Measurements from ENCODE around the gene SETD2. TPM values are rescaled to one million over a fixed set of nuclear protein-coding genes. Genes with fewer than 3 reads are reported as not detected.
"Not testable (repeated sequence)": the region's sequence is repeated elsewhere in the genome, so short reads cannot be mapped to it uniquely, and the experiment has no call there.

The SETD2 gene
- polyA plus RNA-seq, 1 donor: 37.1 TPM

DNA sequence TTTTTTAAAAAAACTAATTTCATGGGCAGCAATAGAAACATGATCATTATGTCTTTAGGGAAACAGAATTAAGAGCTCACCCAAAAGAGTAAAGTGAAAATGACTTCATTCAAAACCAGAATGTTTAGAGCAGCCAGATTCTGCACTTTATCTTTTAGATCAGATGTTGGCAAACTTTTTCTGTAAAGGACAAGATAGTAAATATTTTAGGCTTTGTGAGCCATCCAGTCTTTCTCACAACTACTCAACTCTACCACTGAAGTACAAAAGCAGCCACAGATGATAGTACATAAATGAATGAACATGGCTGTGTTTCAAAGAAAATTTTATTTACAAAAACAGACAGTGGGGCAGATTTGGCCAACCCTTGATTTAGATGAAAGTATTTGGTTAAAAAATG lies 84.5 kb downstream of the SETD2 start:
- H3K27me3 ChIP-seq (ENCODE audit: control insufficient read depth, insufficient read depth, low read length): no peaks in the 10 kb centered on the region
- peaks cover 37% of the 10 kb centered on the region for H3K36me3 ChIP-seq (ENCODE audit: control insufficient read depth, insufficient read depth, low read length)
- H3K27ac ChIP-seq (ENCODE audit: low read length): no peak overlapping the region
- H3K4me3 ChIP-seq (ENCODE audit: low read length): no peak overlapping the region
- no peak for DNase-seq
- H3K9me3 ChIP-seq (ENCODE audit: control insufficient read depth, low read depth, low read length): no peaks in the 10 kb centered on the region
- H3K4me1 ChIP-seq (ENCODE audit: control insufficient read depth, insufficient read depth, low read length): no peaks in the 10 kb centered on the region

DNA sequence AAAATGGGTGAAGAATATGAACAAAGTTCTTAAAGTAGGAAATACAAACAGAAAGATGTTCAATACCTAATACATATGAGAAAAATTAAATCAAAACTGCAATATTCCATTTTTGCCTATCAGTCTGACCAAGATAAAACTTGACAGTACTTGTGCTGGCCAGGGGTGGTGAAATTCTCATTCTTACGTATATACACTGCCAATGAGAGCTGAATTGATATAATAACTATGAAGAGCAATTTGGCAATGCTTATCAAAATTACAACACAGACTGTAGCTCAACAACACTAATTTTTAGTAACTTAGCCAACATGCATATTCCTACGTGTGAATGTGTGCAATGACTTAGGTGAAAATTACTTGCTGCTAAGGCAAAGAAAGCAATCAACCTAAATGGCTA lies 90.2 kb downstream of the SETD2 start:
- no peaks in the 10 kb centered on the region for H3K27me3 ChIP-seq (ENCODE audit: control insufficient read depth, insufficient read depth, low read length)
- DNase-seq: no peak
- no peaks in the 10 kb centered on the region for H3K9me3 ChIP-seq (ENCODE audit: control insufficient read depth, low read depth, low read length)
- WGBS (ENCODE audit: insufficient coverage, low lambda C conversion rate): no CpG with 5 or more reads among the region's 2 CpGs
- H3K4me1 ChIP-seq (ENCODE audit: control insufficient read depth, insufficient read depth, low read length): no peaks in the 10 kb centered on the region
- H3K4me3 ChIP-seq (ENCODE audit: low read length): no peak overlapping the region
- H3K36me3 ChIP-seq (ENCODE audit: control insufficient read depth, insufficient read depth, low read length): peaks cover 31% of the 10 kb centered on the region
- H3K27ac ChIP-seq (ENCODE audit: low read length): no peak overlapping the region

DNA sequence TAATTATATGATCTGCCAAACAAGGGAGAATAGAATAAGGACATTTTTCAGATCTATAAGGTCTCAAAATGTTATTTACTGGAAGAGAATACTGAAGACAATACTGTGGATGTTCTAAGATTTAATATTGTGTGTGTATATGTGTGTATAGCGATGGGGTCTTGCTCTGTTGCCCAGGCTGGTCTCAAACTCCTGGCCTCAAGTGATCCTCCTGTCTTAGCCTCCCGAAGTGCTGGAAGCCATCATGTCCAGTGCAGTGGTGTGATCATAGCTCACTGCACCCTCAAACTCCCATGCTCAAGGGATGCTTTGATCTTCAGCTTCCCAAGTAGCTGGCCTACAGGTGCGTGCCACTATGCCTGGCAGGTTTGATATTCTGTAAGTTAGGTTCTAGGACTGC lies 93.1 kb downstream of the SETD2 start:
- H3K9me3 ChIP-seq (ENCODE audit: control insufficient read depth, low read depth, low read length): no peaks in the 10 kb centered on the region
- H3K4me3 ChIP-seq (ENCODE audit: low read length): no peak overlapping the region
- H3K27ac ChIP-seq (ENCODE audit: low read length): no peak overlapping the region
- H3K27me3 ChIP-seq (ENCODE audit: control insufficient read depth, insufficient read depth, low read length): no peaks in the 10 kb centered on the region
- WGBS (ENCODE audit: insufficient coverage, low lambda C conversion rate): no CpG with 5 or more reads among the region's 3 CpGs
- peaks cover 22% of the 10 kb centered on the region for H3K36me3 ChIP-seq (ENCODE audit: control insufficient read depth, insufficient read depth, low read length)
- DNase-seq: no peak
- H3K4me1 ChIP-seq (ENCODE audit: control insufficient read depth, insufficient read depth, low read length): no peaks in the 10 kb centered on the region

DNA sequence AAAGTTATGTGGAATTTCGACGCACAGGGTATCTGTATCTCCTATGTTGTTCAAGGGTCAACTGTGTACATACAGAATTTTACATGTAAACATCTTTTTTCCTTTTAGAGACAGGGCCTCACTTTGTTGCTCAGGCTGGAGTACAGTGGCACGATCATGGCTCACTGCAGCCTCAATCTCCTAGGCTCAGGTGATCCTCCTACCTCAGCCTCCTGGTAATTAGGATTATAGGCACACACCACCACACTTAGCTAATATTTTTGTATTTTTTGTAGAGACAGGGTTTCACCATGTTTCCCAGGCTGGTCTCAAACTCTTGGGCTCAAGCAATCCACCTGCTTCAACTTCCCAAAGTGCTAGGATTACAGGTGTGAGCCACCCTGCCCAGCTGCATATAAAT lies 97.7 kb downstream of the SETD2 start:
- H3K27ac ChIP-seq (ENCODE audit: low read length); H3K4me3 ChIP-seq (ENCODE audit: low read length); DNase-seq; H3K9me3 ChIP-seq (ENCODE audit: control insufficient read depth, low read depth, low read length); H3K27me3 ChIP-seq (ENCODE audit: control insufficient read depth, insufficient read depth, low read length); H3K4me1 ChIP-seq (ENCODE audit: control insufficient read depth, insufficient read depth, low read length): not testable (repeated sequence)
- WGBS (ENCODE audit: insufficient coverage, low lambda C conversion rate): 100% methylated on average over 1 of the region's 3 CpGs
- peaks cover 33% of the 10 kb centered on the region for H3K36me3 ChIP-seq (ENCODE audit: control insufficient read depth, insufficient read depth, low read length)

DNA sequence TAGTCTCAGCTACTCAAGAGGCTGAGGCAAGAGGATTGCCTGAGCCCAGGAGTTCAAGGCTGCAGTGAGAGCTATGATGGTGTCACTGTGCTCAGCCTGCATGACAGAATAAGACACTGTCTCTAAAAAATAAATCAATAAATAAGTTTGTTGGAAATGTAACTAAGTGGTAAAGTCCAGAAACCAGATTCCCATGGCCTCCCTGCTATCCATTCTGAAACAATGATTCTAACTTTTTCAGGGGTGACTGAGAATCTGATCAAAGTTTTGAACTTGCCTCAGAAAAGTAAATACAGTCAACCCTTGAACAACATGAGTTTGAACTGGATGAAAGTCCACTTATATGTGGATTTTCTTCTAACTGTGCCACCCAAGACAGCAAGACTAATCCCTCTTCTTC lies 98.2 kb downstream of the SETD2 start:
- H3K27me3 ChIP-seq (ENCODE audit: control insufficient read depth, insufficient read depth, low read length): no peaks in the 10 kb centered on the region
- H3K4me1 ChIP-seq (ENCODE audit: control insufficient read depth, insufficient read depth, low read length): no peaks in the 10 kb centered on the region
- no peaks in the 10 kb centered on the region for H3K9me3 ChIP-seq (ENCODE audit: control insufficient read depth, low read depth, low read length)
- H3K4me3 ChIP-seq (ENCODE audit: low read length): no peak overlapping the region
- H3K36me3 ChIP-seq (ENCODE audit: control insufficient read depth, insufficient read depth, low read length): peaks cover 29% of the 10 kb centered on the region
- H3K27ac ChIP-seq (ENCODE audit: low read length): no peak overlapping the region
- DNase-seq: peak in 1 of 2 donors; percentile 33

DNA sequence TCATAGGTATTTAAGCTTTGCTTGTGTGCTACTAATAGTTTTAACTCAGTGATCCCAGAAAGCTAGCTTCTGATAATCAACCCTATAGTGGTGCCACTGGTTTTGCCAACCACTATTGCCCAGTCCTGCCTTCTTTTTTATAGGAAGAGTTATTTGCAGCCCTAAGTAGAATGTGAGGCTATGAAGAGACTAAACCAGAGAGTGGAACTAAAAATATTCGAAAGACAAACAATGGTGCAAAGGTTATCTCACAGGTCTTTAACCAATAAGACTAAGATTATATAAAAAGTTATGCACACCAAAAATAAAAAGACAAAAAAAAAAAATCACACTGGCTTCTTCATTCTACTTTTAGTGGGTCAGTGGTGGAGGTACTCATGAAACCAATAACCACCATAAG lies 98.9 kb downstream of the SETD2 start:
- 86% methylated on average over 1 of the region's 1 CpG for WGBS (ENCODE audit: insufficient coverage, low lambda C conversion rate)
- H3K27me3 ChIP-seq (ENCODE audit: control insufficient read depth, insufficient read depth, low read length): no peaks in the 10 kb centered on the region
- no peaks in the 10 kb centered on the region for H3K4me1 ChIP-seq (ENCODE audit: control insufficient read depth, insufficient read depth, low read length)
- H3K36me3 ChIP-seq (ENCODE audit: control insufficient read depth, insufficient read depth, low read length): peaks cover 31% of the 10 kb centered on the region
- no peak for DNase-seq
- no peaks in the 10 kb centered on the region for H3K9me3 ChIP-seq (ENCODE audit: control insufficient read depth, low read depth, low read length)
- H3K27ac ChIP-seq (ENCODE audit: low read length): no peak overlapping the region
- H3K4me3 ChIP-seq (ENCODE audit: low read length): no peak overlapping the region

DNA sequence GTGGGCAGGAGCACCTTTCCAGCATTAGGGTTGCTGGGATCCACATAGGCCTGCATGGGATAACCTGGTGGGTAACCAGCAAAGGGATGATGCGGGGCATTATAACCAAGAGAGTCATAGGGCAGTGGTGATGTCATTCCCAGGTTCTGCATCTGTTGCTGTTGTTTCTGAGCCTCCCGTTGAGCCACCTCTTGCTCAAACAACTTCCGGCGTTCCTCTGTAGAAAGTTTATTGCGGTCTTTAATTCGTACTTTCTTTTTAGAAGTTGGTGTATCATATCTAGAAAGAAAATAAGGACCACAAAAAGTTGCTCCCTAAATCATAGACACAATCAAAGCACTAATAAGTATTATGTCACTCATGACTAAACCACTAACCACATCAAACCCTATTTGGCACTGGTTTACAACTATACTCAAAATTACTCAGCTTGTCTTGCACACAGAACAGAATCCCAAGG lies 106.7 kb downstream of the SETD2 start:
- no peak for DNase-seq
- Histone ChIP-seq H3K4me1 (ENCODE audit: control insufficient read depth, insufficient read depth, low read length) (no peaks in the 10 kb centered on the region), H3K4me3 (ENCODE audit: low read length) (no peak overlapping the region), H3K36me3 (ENCODE audit: control insufficient read depth, insufficient read depth, low read length) (peaks cover 33% of the 10 kb centered on the region), H3K9me3 (ENCODE audit: control insufficient read depth, low read depth, low read length) (no peaks in the 10 kb centered on the region), H3K27me3 (ENCODE audit: control insufficient read depth, insufficient read depth, low read length) (no peaks in the 10 kb centered on the region), H3K27ac (ENCODE audit: low read length) (no peak overlapping the region)
- WGBS (ENCODE audit: insufficient coverage, low lambda C conversion rate): no CpG with 5 or more reads among the region's 6 CpGs

DNA sequence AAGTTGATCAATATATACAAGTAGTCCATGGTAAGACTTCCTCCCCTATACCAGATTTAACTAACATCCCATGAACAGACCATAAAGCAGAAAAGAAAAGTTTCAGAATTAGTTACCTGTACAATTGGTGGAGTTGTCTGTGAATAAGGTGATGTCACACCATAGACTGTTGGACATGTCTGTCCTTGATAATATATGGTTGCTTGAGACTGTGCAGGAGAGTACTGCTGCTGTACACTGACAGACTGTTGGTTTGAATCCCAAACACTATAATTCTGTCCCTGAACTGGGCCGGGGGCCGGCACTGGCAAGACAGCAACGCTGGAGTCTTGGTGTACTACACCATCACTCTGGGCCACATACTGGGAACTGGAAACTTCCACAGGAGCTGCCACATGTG lies 107.2 kb downstream of the SETD2 start:
- Histone ChIP-seq H3K27ac (ENCODE audit: low read length) (no peak overlapping the region), H3K9me3 (ENCODE audit: control insufficient read depth, low read depth, low read length) (no peaks in the 10 kb centered on the region), H3K36me3 (ENCODE audit: control insufficient read depth, insufficient read depth, low read length) (peaks cover 33% of the 10 kb centered on the region), H3K4me1 (ENCODE audit: control insufficient read depth, insufficient read depth, low read length) (no peaks in the 10 kb centered on the region), H3K4me3 (ENCODE audit: low read length) (no peak overlapping the region), H3K27me3 (ENCODE audit: control insufficient read depth, insufficient read depth, low read length) (no peaks in the 10 kb centered on the region)
- WGBS (ENCODE audit: insufficient coverage, low lambda C conversion rate): no CpG with 5 or more reads among the region's 3 CpGs
- DNase-seq: no peak

DNA sequence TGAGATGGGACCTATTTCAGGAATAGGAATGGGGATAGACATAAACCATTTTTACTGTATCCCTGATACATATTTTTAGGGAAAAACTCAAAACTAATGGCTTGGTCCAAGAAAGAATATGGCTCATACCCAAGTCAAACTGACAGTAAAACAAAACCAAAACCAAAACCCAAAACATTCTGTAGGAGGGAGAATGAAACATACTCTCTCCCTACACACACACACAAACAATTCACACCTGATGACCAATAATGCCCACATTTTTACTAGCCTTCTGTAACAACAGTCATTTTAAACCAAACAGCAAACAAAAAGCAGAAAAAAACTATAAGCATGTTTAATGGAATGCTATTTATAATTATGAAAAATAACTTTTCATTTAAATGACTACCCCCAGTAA lies 109.5 kb downstream of the SETD2 start:
- H3K9me3 ChIP-seq (ENCODE audit: control insufficient read depth, low read depth, low read length): no peaks in the 10 kb centered on the region
- DNase-seq: no peak
- H3K36me3 ChIP-seq (ENCODE audit: control insufficient read depth, insufficient read depth, low read length): peaks cover 30% of the 10 kb centered on the region
- H3K27me3 ChIP-seq (ENCODE audit: control insufficient read depth, insufficient read depth, low read length): no peaks in the 10 kb centered on the region
- no peak overlapping the region for H3K4me3 ChIP-seq (ENCODE audit: low read length)
- no peak overlapping the region for H3K27ac ChIP-seq (ENCODE audit: low read length)
- no peaks in the 10 kb centered on the region for H3K4me1 ChIP-seq (ENCODE audit: control insufficient read depth, insufficient read depth, low read length)

DNA sequence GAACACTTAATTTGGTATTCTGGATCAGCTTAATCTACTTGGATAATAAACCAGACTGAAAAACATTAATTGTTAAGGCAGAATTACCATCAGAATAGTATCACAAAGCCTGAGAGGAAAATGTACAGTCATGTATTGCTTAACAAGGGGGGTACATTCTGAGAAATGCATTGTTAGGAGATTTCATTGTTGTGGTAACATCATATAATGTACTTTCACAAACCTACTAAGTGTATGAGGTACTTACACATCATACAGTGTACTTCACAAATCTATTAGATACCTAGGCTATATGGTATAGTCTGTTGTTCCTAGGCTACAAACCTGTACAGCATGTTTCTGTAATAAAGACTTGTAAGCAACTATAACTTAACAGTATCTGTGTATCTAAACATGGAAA lies 116.2 kb downstream of the SETD2 start:
- Histone ChIP-seq H3K9me3 (ENCODE audit: control insufficient read depth, low read depth, low read length) (no peaks in the 10 kb centered on the region), H3K36me3 (ENCODE audit: control insufficient read depth, insufficient read depth, low read length) (peaks cover 19% of the 10 kb centered on the region), H3K4me3 (ENCODE audit: low read length) (no peak overlapping the region), H3K27me3 (ENCODE audit: control insufficient read depth, insufficient read depth, low read length) (no peaks in the 10 kb centered on the region), H3K4me1 (ENCODE audit: control insufficient read depth, insufficient read depth, low read length) (no peaks in the 10 kb centered on the region), H3K27ac (ENCODE audit: low read length) (no peak overlapping the region)
- no peak for DNase-seq

DNA sequence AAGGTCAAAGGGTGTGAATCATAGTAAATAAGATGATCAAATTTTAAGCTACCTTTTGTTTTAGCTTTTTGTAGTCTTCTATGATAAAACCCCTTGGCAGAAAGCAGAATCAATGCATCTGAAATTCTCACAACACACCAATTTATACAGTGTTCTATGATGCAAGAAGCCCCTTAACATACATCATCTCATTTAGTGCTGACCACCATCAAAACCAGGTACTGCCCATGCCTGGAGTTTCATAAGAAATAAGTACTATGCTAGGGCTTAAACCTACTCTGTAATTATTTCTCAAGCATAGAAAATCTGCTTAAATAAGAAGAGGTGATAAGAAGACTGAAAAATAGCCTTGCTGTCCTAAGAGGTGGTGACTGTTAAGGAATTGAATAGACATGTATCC lies 116.8 kb downstream of the SETD2 start:
- Histone ChIP-seq H3K36me3 (ENCODE audit: control insufficient read depth, insufficient read depth, low read length) (peaks cover 20% of the 10 kb centered on the region), H3K27me3 (ENCODE audit: control insufficient read depth, insufficient read depth, low read length) (no peaks in the 10 kb centered on the region), H3K4me3 (ENCODE audit: low read length) (no peak overlapping the region), H3K9me3 (ENCODE audit: control insufficient read depth, low read depth, low read length) (no peaks in the 10 kb centered on the region), H3K4me1 (ENCODE audit: control insufficient read depth, insufficient read depth, low read length) (peaks cover 4% of the 10 kb centered on the region), H3K27ac (ENCODE audit: low read length) (no peak overlapping the region)
- DNase-seq: no peak

Measured in large intestine (tissue), 3 donors.